Right hindlimb (tissue), 1 donor: ENCODE data around the gene ANKRD23.
"Not testable (repeated sequence)": the region's sequence is repeated elsewhere in the genome, so short reads cannot be mapped to it uniquely, and the experiment has no call there.

Experiments used
- DNase-seq: peaks from one replicate; pipeline ENCODE4 v3.0.0-alpha.2; 2018

Gene ANKRD23

DNA sequence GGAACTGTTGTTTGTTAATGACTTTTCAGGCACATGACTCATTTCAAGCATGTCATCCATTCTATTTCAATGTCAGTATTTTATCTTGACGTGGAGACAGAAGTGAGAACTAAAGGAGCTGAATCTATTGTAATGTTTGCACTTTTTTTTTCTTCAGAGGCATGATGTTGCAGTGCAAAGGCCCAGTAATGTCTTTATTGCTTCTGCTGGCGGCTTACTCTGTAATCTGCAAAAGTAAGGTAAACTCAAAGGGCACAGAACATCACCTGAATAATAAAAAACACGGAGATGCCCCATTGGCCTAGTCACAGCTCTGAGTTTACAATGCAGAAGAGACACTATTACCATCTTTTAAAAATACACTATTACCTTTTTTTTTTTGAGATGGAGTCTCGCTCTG, 30.2 kb downstream of the ANKRD23 start:
- DNase-seq = no peak

DNA sequence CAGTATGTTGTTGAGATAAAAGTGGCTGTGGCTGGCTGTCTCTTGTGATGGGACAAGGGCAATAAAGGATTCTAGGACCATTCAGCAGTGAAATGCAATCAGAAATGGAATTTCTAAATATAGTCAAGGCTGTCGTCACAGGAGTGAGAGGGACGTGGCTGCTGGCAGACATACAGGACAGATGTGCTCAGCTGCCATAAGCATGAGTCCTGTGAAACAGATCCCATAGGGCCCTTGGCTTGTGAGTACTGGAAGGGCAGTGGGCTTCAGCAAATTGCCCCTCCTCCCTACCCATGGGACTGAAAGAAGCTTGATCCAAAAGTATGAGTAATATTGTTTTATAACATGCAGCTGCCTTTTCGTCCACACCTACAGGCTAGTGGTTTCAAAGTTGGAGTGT, 31.9 kb downstream of the ANKRD23 start:
- peak; percentile 86 for DNase-seq

- no peak for DNase-seq
Observed at GRCh38 chr2:96810783-96811192, 33.0 kb downstream of the ANKRD23 start.

- DNase-seq = no peak
Observed at GRCh38 chr2:96809951-96810782, 33.7 kb downstream of the ANKRD23 start.

- no peak for DNase-seq
Observed at GRCh38 chr2:96809216-96809882, 34.5 kb downstream of the ANKRD23 start.

DNA sequence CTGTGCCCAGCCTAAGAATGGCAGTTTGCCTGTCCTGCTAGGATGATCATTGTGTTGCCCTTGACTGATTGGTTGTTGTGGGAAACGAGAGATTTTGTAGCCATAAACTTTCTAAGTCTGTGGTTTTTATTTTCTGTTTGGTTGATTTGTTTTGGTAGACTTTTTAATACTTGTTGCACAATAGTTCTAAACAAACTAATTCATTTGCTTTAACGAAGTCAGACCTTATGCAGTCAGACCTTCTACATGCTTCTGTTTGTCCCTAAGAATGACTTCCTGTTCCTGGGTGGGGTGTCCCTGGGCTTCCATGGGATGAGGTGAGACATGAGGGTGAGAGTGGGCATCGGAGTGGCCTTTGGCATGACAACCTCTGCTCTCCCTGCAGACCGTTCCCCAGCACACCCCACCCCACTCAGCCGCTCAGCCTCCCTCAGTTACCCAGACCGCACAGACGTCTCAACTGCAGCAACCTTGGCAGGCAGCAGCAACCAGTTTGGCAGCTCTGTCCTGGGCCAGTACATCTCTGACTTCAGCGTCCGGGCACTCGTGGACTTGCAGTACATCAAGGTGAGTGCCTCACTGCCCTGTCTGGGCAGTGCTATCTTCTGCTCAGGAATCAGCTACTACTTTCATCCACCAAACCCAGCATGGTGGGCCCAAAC, 35.5 kb downstream of the ANKRD23 start:
- no peak for DNase-seq

DNA sequence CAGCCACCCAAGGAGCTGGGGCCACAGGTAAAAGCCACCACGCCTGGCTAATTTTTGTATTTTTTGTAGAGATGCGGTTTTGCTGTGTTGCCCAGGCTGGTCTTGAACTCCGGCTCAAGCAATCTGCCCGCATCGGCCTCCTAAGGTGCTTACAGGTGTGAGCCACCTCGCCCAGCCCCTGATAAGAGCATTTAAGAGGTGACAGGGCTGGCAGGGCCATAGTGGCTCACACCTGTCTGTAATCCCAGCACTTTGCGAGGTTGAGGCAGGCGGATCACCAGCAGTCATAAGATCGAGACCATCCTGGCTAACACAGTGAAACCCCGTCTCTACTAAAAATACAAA, 36.7 kb downstream of the ANKRD23 start:
- no peak for DNase-seq

- DNase-seq = no peak
Observed at GRCh38 chr2:96806468-96807126, 37.2 kb downstream of the ANKRD23 start.

DNA sequence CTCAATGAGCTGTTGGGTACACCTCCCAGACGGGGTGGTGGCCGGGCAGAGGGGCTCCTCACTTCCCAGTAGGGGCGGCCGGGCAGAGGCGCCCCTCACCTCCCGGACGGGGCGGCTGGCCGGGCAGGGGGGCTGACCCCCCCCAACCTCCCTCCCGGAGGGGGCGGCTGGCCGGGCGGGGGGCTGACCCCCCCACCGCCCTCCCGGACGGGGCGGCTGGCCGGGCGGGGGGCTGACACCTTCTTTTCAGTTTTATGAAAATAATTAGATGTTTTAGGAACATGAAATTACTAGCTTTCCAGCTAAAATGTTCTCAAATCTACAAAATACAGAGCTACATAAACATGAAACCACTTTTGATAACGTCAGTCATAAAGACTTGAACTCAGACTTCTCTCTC, 37.9 kb downstream of the ANKRD23 start:
- not testable (repeated sequence) for DNase-seq

- no peak for DNase-seq
Observed at GRCh38 chr2:96804986-96805385, 38.8 kb downstream of the ANKRD23 start.

DNA sequence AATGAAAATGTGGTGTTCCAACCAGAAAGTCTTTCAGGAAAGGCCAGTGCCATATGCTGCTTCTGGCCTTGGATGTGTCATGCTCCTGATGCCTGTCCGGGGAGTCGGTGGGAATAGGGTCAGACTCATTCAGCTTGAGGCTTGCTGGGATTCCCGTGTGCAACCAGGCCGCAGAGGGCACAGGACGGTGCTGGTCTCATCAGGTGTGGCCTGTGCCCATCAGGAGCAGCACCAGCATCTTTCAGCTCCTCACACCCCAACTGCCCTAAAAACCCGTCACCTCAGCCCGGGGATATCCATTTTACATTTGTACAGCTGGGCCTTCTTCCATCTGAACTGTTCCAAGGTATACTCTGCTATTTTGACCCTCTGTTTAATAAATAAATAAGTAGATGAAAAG, 41.1 kb downstream of the ANKRD23 start:
- DNase-seq = no peak

DNA sequence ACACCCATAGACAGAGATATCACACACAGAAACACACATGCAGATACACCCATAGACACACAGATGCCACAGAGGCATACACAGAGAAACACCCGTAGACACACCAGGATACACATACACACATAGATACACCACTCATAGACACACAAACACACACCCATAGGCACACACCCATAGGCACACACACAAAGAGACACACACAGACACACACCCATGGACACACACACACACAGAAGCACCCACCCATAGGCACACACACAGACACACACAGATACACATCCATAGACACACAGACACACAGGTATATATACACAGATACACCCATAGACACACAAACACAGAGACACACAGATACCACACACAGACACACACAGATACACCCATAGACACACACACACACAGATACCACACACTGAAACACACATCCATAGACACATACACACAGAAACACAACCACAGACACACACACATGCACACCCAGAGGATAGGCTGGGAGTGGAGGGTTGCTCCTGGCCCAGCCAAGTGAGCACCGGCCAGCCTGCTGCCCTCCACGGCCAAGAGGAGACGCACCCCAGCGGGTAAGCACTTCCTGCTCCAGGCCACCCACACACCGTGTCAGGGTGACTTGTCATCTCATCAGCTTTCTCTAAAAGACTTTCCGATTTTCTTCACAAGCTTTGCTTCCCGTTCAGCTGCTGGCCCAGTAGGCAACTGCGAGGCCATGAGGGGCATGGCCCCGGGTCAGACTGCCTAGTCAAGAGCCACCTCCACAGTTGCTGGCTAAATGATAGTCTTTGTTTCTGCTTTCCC, 41.8 kb downstream of the ANKRD23 start:
- no peak for DNase-seq

GRCh38 chr2:96801005-96801785, 42.6 kb downstream of the ANKRD23 start:
- peak; percentile 78 for DNase-seq

- no peak for DNase-seq
Observed at GRCh38 chr2:96800061-96801004, 43.5 kb downstream of the ANKRD23 start.

DNA sequence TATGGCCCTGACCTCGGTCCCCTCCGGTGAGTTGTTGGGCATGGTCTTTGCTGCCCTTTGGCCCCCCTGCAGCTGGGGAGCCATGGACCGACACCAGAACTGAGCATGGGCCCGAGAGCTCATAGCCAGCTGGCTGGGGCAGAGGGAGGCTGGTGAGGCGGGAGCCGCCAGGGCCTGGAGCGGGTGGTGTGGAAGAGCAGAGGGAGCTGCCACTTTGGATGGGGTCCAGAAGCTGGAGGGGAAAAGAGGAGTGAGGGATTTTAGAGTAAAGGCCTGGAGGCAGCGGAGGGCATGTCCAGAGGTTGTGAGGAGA, 44.2 kb downstream of the ANKRD23 start:
- DNase-seq = no peak

DNA sequence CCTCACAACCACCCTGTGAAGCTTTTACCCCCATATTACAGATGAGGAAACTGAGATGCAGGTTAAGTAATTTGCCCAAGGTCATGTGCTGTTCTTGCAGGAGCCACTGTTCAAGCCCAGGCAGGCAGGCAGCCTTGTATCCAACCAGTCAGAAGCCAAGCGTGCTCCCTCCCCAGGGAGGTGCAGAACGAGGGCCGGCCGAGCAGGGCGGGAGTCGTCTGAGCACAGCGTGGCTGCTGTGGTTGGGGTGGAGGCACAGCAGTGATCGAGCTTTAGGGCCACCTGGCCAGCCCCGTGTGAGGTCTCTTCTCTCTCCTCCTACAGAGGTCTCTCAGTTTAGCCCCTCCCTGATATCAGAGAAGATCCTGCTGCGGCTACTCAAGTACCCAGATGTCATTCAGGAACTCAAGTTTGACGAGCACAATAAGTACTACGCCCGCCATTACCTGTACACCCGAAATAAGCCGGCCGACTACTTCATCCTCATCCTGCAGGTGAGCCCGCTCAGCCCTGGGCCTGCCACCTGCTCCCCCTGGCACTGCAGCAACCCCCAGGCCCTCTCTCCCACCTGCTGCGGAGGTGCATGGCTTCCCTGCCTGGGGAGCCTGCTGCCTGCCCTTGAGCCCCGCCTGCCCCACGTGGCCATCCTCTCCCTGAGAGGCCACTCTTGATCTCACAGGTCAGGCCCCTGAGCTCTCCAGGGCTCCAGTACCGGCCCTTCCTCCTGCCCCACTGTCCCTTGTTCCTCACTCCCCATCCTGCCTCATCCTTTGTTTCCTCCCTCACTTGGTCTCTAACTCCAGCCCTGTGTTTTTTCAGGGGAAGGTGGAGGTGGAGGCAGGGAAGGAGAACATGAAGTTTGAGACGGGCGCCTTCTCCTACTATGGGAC, 44.8 kb downstream of the ANKRD23 start:
- DNase-seq = no peak

- DNase-seq = no peak
Observed at GRCh38 chr2:96797066-96797625, 46.7 kb downstream of the ANKRD23 start.

DNA sequence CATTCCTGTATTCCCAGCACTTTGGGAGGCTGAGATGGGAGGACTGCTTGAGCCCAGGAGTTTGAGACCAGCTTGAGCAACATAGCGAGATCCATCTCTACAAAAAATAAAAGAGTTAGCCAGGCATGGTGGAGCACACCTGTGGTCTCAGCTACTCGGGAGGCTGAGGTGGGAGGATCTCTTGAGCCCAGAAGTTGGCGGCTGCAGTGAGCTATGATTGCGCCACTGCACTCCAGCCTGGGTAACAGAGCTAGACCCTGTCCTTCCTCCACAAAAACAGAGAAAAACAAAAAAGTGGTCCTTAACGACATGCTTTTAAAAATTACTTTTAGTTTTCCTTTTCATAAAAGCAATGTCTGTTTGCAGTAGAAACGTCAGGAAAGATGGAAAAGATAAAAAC, 47.3 kb downstream of the ANKRD23 start:
- not testable (repeated sequence) for DNase-seq

- DNase-seq = no peak
Observed at GRCh38 chr2:96795076-96795475, 48.7 kb downstream of the ANKRD23 start.
